NCI-H1930 (cell line): Measurements from ENCODE around the gene ZNF532.

Experiments used
- DNase-seq, 2 experiments: peaks; one replicate each; lab custom pipeline; 2025; lab: John Stamatoyannopoulos, UW

ZNF532 gene

DNA sequence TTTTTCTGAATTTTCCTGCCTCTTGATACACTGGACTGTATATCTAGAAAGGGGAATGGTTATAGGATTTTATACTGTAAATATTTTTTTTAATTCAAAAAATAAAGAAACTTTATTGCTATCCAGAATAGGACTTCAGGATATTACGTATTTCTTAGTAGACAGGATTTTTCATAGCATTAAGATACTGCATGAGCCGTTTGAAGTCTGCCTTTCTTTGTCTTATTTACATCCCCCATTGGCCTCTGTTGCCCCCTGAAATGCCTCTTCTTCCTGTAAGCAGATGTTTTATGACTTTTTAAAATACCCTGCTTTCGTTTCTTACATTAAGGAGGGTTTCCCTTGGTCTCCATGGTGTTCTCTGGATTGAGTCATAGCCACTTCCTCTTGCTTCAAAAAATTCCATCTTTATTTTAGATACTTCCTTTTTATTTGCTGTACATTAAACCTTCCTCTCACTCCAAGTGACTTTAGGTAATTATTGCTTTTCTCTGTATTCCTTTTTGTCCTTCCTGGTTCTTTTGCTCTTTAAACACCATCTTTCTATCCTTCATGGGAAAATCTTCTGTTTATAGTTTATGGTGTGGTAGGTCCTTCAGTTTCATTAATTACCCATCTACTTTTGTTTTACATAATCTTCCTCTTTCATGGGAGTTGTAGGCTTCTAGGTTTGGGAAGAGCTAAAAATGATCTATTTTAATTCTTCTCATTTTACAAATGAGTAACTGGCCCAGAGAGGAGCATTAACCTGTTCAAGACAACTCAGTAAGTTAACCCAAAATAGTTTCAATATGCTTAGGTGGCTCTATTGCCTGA lies 72.6 kb downstream of the ZNF532 start:
- DNase-seq, result no peak

GRCh38 chr18:58937887-58938267 lies 73.2 kb downstream of the ZNF532 start:
- no peak for DNase-seq

DNA sequence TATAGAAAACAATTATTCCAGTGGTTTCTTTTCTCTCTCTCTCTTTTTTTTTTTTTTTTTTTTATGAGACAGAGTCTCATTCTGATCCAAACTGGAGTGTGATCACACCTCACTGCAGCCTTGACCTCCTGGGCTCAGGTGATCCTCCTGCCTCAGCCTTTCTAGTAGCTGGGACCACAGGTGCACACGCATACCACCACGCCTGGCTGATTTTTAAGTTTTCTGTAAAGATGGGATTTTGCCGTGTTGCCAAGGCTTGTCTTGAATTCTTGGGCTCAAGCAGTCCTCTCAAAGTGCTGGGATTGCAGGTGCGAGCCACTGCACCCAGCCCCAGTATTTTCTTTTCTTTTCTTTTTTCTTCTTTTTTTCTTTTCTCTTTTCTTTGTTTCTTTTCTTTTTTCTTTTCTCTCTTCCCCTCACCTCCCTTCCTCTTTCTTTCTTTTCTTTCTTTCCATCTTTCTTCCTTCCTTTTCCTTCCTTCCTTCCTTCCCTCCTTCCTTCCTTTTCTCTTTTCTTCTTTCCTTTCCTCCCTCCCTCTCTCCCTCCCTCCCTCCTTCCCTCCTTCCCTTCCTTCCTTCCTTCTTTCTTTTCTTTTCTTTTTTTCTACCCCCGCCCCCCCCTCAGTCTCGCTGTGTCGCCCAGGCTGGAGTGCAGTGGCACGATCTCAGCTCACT lies 76.9 kb downstream of the ZNF532 start:
- no peak for DNase-seq

DNA sequence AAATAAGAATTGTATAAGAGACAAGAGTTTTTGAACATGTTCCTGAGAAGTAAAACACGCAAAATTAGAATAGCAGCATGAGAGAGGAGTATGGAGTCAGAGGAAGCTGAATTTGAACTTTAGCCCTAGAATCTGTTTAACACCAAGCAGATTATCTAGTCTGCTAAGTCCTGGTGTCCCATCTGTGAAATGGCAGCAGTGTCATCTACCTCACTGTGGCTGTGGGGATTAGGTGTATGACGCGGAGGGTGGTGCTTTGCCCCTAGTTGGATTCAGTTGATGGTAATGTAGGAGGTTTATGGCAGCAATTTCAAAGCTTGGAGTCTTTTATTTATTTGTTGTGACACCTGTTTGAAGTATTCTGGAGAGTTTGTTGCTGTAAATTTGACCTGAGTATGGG lies 79.2 kb downstream of the ZNF532 start:
- DNase-seq, result no peak

DNA sequence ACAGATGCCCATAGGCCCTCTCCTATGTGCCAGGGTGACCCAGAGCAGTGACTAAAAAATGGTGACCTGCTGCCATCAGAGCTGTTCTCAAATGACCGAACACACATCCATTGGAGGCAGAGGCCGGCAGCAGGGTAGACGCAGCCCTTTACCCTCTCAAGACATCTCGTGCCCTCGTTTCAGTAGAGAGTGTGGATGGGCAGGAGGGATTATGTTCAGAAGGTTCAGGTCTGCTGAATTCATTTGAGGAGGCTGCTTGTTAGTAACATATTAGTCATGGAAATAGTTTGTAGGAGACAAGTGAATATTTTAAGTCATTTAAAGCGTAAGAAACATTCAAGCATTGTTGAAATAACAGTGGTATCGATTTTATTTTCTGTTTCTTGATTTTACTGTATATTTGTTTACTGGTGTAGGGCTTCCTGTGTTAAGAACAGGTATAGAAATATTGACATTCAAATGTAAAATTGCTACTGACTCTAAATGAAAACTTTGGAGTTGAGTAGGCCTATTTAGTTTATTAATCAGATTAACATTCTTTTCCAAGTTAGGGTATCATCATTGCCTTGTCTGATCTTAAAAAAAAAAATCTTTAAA lies 82.6 kb downstream of the ZNF532 start:
- DNase-seq, result no peak

DNA sequence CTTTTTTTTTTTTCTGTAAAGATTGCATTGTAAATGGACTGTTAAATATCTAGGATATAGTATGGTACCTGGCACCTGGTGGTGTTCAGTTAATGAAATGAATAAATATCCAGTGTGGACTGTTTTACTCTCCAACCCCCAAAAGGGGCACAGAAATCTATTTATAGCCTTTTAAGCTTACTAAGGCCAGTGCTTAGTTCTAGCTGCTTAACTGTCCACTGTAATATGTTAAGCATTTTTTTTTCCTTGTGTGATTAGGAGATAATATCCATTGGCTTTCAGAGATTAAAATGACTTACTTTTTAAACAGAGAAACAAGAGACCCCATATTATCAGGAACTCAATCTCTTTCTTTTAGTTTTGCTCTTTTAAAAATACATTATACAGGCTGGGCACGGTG lies 84.4 kb downstream of the ZNF532 start:
- DNase-seq, result no peak

DNA sequence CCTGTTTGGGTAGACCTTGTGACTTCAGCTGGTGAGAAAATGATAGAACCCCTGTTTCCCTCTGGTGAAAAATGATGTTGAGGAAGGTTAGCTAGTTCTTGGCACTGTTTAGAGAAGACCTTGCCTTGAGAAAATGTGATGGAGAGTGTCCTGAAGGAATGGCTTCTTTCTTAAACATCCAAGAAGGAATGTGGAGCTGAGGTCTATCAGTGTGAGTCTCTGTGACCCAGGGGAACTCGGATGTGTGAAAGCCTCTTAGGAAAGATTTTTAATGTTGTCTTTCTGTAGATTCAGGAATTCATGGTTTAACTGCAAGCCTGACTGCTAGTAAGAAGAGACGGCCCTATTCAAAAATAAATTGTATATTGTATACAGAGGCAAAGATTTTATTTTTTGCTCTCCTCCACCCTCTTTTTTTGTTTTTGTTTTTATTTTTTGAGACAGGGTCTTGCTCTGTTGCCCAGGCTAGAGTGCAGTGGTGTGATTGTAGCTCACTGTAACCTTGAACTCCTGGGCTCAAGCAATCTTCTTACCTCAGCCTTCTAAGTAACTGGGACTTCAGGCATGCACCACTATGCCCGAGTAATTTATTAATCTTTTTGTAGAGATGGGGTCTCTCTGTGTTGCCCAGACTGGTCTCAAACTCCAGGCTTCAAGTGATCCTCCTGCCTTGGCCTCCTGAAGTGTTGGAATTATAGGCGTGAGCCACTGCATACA lies 87.5 kb downstream of the ZNF532 start:
- DNase-seq, result no peak

DNA sequence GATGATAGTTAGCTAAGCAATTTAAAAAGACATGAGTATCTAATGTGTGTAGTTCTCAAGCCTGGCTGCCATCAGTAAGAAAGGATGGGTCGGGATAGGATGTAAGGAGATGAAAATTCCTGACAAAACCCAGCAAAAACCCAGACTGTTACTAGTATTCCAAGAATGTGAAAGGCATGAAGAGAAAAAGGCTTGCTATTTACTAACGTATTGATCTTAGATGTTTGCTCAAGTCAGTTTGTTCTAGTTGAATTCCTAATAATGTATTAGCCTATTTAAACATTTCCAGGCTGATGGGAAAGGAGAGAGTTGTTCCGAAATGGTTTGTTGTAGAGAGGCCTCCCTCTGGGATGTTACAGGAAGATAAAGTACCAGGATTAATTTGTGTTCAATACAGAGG lies 88.2 kb downstream of the ZNF532 start:
- DNase-seq, result no peak

- DNase-seq, result no peak
Observed at GRCh38 chr18:58953627-58954026, 89.0 kb downstream of the ZNF532 start.

DNA sequence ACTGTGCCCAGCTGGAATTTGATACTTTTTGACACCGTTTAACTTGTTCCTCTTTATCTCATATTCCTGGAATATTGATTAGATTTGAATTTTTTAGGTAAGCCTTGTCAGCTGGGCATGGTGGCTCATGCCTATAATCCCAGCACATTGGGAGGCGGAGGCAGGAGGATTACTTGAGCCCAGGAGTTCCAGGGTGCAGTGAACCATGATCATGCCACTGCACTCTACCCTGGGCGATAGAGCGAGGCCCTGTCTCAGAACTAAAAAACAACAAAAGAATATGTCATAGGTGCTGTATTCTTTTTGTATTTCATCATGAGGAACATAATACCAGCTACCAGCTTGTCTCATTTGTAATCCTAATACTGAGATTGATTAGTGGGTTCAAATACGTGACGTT lies 90.3 kb downstream of the ZNF532 start:
- DNase-seq, result no peak

DNA sequence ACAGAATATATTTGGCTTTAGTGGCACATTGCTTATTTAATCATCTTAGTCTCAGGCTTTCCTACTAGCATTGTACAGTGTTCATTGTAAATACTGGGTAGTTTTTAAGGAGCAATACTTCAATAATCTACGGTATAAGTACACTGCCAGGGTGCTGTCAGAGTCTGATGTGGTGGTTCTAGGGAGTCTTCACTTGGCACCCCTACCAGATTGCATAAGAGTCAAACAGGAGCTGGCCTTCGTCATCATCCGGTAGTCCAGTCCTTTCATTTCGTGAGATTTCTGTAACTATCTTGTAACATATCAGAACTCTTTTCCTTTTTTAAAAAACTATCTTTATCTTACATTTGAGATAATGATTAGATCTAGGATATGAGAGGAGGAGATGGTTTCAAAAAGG lies 91.1 kb downstream of the ZNF532 start:
- no peak for DNase-seq

GRCh38 chr18:58958628-58959027 lies 94.0 kb downstream of the ZNF532 start:
- no peak for DNase-seq

DNA sequence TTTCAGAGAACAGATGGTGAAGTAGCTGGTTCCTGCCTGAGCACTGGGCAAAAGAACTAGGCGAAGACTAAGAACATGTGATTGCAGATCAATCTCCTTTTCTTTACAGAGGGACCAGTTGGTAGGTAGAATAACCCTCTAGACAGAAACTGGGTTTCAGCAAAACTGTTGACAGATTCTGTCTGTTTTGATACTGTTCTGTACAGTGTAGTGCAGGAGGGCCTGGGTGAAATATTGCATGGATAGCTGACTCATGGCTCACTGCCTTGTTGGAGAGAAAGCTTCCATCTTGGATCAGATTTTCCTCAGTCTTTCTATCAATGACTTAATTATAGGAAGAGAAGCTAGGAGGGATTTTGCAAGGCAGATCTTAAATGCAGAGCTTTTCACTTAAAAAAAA lies 95.8 kb downstream of the ZNF532 start:
- no peak for DNase-seq

- no peak for DNase-seq
Observed at GRCh38 chr18:58960946-58961722, 96.5 kb downstream of the ZNF532 start.

DNA sequence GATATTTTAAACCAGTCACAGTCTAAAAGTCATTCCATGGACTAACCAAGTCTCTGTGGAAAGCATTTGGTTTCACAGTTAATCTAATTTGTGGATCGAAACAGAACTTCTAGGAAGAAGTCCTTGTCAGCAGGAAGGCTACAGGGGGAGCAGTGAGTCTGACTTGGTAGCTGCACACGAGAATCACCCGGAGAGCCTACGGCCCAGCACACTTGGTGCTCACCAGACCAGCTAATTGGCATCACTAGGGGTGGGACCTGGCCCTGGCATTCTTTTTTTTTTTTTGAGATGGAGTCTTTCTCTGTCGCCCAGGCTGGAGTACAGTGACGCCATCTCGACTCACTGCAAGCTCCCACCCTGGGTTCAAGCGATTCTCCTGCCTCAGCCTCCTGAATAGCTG lies 97.7 kb downstream of the ZNF532 start:
- DNase-seq, result no peak

- no peak for DNase-seq
Observed at GRCh38 chr18:58965291-58966004, 100.8 kb downstream of the ZNF532 start.

DNA sequence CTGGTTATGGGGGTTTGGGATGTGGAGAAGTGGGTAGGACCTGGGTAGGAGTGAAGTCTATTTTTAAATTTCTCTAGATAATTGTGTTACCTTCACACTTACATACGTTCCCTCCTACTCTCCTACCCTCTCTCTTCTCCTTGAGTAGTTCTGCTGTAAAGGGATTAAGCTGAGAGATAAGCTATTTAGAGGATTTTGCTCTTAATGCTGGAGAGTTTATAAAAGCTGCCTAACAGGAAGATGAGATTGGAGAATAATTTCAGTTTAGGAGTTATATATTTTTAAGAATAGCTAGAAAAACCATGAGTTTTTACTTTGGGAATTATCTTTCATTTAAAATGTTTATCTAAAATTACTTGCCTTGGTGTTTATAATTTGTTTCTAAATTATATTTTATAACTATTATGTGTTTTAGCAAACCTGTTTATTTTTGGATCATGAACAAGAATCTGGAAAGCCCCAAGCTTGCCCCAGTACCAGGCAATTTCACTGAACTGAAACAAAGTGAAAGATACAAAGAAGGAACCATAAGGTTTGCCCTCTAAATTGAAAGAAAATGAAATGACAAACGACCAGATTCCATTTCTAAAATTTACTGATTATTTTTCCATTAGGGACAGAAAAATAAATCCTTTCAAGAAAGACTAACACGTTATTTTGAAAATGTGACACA lies 101.5 kb downstream of the ZNF532 start:
- no peak for DNase-seq

- DNase-seq, result no peak
Observed at GRCh38 chr18:58966704-58967103, 102.0 kb downstream of the ZNF532 start.

DNA sequence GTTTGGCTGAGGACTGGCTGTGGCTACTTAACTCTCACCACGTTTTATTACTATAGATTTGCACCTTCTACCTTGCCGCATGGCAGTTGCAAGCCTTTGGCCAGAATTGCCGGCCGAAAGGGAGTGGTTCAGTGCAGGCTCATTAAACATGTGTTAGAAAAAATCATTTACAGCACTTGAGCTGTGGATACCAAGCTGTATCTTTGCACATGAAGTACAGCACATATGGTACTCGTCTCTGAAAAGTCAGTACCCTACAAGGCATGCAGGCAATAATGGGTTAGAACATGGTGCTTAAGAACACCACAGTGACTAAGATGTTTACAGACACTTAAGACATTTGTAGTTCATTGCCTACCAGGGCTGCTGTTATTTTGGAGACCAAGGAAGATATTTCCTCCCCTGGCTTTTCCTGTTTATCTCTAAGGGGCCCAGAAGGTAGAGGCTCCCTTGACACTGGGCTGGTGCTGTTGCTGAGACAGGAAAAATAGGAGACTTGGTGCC lies 103.1 kb downstream of the ZNF532 start:
- DNase-seq, result no peak
